GM23338 (cell line): ENCODE results near the gene AHCYL1. TPM values are rescaled to one million over a fixed set of nuclear protein-coding genes. Genes with fewer than 3 reads are reported as not detected.

Experiments used
- ATAC-seq: fragments of 200-7000 bp; cut with Tn5 transposase; 3 replicates; pipeline ENCODE4 v1.9.1; 2020
- DNase-seq: peaks from one replicate; pipeline ENCODE4 v3.0.0-alpha.2; 2015; ENCODE audit warnings: low spot score
- H2AFZ ChIP-seq: fragments of 200-600 bp; sonication (generic); 2 replicates; pipeline ENCODE4 v1.8.0; 2016; ENCODE audit warnings: antibody characterized with exemption, mild to moderate bottlenecking, moderate library complexity
- H3F3A ChIP-seq: fragments of 200-600 bp; sonication (generic); replicated peaks from 2 replicates; pipeline ENCODE4 v1.8.0; 2017; ENCODE audit warnings: antibody characterized with exemption, mixed run types, low read depth
- H3K27ac ChIP-seq: fragments of 200-600 bp; sonication (generic); 2 replicates; pipeline ENCODE4 v1.6.1; 2016; ENCODE audit warnings: low read depth
- H3K27me3 ChIP-seq: fragments of 200-600 bp; sonication (generic); 2 replicates; pipeline ENCODE4 v1.8.0; 2016; ENCODE audit warnings: mild to moderate bottlenecking, mixed run types, moderate library complexity; ENCODE audit not compliant: insufficient read depth
- H3K36me3 ChIP-seq: fragments of 200-600 bp; sonication (generic); 2 replicates; pipeline ENCODE4 v1.8.0; 2016; ENCODE audit warnings: mild to moderate bottlenecking; ENCODE audit not compliant: insufficient read depth
- H3K4me1 ChIP-seq: fragments of 200-600 bp; sonication (generic); 2 replicates; pipeline ENCODE4 v1.8.0; 2016; ENCODE audit warnings: mild to moderate bottlenecking, moderate library complexity; ENCODE audit not compliant: insufficient read depth
- H3K4me2 ChIP-seq: fragments of 200-600 bp; sonication (generic); 2 replicates; pipeline ENCODE4 v1.7.1; 2017; ENCODE audit warnings: mixed run types
- H3K4me3 ChIP-seq: fragments of 200-600 bp; sonication (generic); 2 replicates; pipeline ENCODE4 v1.6.1; 2016; ENCODE audit warnings: mixed run types
- H3K79me2 ChIP-seq: fragments of 200-600 bp; sonication (generic); replicated peaks from 2 replicates; pipeline ENCODE4 v1.8.0; 2017; ENCODE audit warnings: mild to moderate bottlenecking; ENCODE audit not compliant: insufficient read depth
- H3K9me2 ChIP-seq: fragments of 200-600 bp; sonication (generic); 2 replicates; pipeline ENCODE4 v1.8.0; 2017; ENCODE audit not compliant: insufficient read depth
- H4K20me1 ChIP-seq: fragments of 200-600 bp; sonication (generic); replicated peaks from 2 replicates; pipeline ENCODE4 v1.8.0; 2017; ENCODE audit warnings: mild to moderate bottlenecking; ENCODE audit not compliant: insufficient read depth
- H3K27ac Mint-ChIP-seq: 2 replicates; pipeline ENCODE4 v1.8.0; 2020; ENCODE audit warnings: inconsistent platforms, mild to moderate bottlenecking, moderate library complexity, mixed read lengths
- H3K27me3 Mint-ChIP-seq: 3 replicates; pipeline ENCODE4 v1.8.0; 2022; ENCODE audit warnings: low read depth, mild to moderate bottlenecking, moderate library complexity, mixed read lengths, inconsistent platforms; ENCODE audit not compliant: insufficient read depth, poor library complexity
- H3K36me3 Mint-ChIP-seq: 3 replicates; pipeline ENCODE4 v1.8.0; 2021; ENCODE audit warnings: low read depth, mild to moderate bottlenecking, inconsistent platforms, moderate library complexity, mixed read lengths
- H3K4me1 Mint-ChIP-seq: 3 replicates; pipeline ENCODE4 v1.8.0; 2020; ENCODE audit warnings: mild to moderate bottlenecking, inconsistent platforms, mixed read lengths
- H3K4me3 Mint-ChIP-seq: 3 replicates; pipeline ENCODE4 v1.8.0; 2021; ENCODE audit warnings: moderate library complexity, mild to moderate bottlenecking, inconsistent platforms, mixed read lengths
- H3K9me3 Mint-ChIP-seq: 3 replicates; pipeline ENCODE4 v1.8.0; 2020; ENCODE audit warnings: moderate library complexity, mild to moderate bottlenecking, inconsistent platforms, mixed read lengths
- CREB1 ChIP-seq: fragments of 250-450 bp; sonication (Bioruptor Pico); IDR thresholded peaks from 2 replicates; pipeline ENCODE4 v1.5.0; 2020; ENCODE audit warnings: low read depth, mild to moderate bottlenecking, moderate library complexity
- EZH2 ChIP-seq: fragments of 200-600 bp; sonication (generic); IDR thresholded peaks from one replicate; pipeline ENCODE4 v1.8.0; 2017; ENCODE audit warnings: antibody characterized with exemption, mild to moderate bottlenecking, low read depth; ENCODE audit not compliant: unreplicated experiment
- EZH2phosphoT487 ChIP-seq: fragments of 200-600 bp; sonication (generic); IDR thresholded peaks from one replicate; pipeline ENCODE4 v1.8.1; 2018; ENCODE audit warnings: antibody characterized with exemption; ENCODE audit not compliant: unreplicated experiment
- JUNB ChIP-seq: IDR thresholded peaks from one replicate; pipeline ENCODE4 v1.6.1; 2016; ENCODE audit warnings: antibody characterized with exemption; ENCODE audit not compliant: unreplicated experiment
- NANOG ChIP-seq: IDR thresholded peaks from 2 replicates; pipeline ENCODE4 v1.6.1; 2016; ENCODE audit warnings: antibody characterized with exemption, borderline replicate concordance
- POLR2AphosphoS5 ChIP-seq: IDR thresholded peaks from 2 replicates; pipeline ENCODE4 v1.6.1; 2016; ENCODE audit warnings: antibody characterized with exemption, low read depth
- STAT1 ChIP-seq: IDR thresholded peaks from one replicate; pipeline ENCODE4 v1.6.1; 2016; ENCODE audit warnings: antibody characterized with exemption; ENCODE audit not compliant: unreplicated experiment
- ZNF114 ChIP-seq: fragments of 250-450 bp; sonication (Bioruptor Pico); IDR thresholded peaks from 2 replicates; pipeline ENCODE4 v1.5.0; 2020; ENCODE audit warnings: mild to moderate bottlenecking, moderate library complexity
- ZNF331 ChIP-seq: fragments of 250-450 bp; sonication (Bioruptor Pico); IDR thresholded peaks from 2 replicates; pipeline ENCODE4 v1.5.0; 2020; ENCODE audit warnings: low read depth, mild to moderate bottlenecking, moderate library complexity
- polyA plus RNA-seq: library from polyadenylated mRNA; unstranded; fragments of >200 nt; fragmentation: Nextera tagmentation; extraction: Ambion mirVana; gene quantifications from 2 replicates; pipeline ENCODE4 v1.2.1, GENCODE V29; 2016
- total RNA-seq: library from RNA; depleted of rRNA; stranded (reverse); fragments of >200 nt; shearing (Covaris generic); gene quantifications from 2 replicates; pipeline ENCODE4 v1.2.3, GENCODE V29; 2014
- TF ChIP-seq, protein P1 (sequence below): IDR thresholded peaks from one replicate; pipeline ENCODE4 v1.6.1; 2018; ENCODE audit warnings: antibody characterized with exemption; ENCODE audit not compliant: unreplicated experiment
- TF ChIP-seq, protein P2 (sequence below), 2 experiments: fragments of 200-600 bp in 1 of 2; sonication (generic) in 1 of 2; conservative IDR thresholded peaks; 2 replicates each; pipeline versions ENCODE4 v1.5.1 to v1.6.1; 2016 to 2017; ENCODE audit warnings: antibody characterized with exemption in 2 of 2, low read depth in 2 of 2, mild to moderate bottlenecking in 2 of 2, moderate library complexity in 1 of 2

AHCYL1 gene
- total and polyA plus RNA-seq, 2 experiments from 2014 or later: 63.3 to 70.0 TPM

DNA sequence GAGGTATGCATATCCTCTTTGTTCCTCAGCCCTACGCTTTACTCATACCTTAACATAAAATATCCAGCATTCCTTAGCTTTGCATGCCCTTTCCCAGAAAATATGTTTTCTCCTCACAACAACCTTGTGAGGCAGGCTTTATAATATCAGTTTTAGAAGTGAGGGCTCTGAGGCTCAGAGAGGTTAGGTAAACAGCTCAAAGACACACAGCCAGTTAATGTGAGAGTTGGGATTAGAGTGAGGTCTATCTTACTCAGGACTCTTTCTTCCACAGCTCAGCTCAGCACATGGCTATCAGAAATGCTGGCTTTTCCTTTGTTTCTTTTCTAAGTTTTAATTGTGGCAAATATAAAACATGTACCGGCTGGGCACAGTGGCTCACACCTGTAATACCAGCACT lies 46.0 kb upstream of the AHCYL1 start:
- DNase-seq (no peak), ATAC-seq (no peak)
- H3K4me3 ChIP-seq: no peak overlapping the region
- no peak overlapping the region for H3K4me2 ChIP-seq
- Mint-ChIP-seq H3K27me3 (peaks cover 2% of the 10 kb centered on the region), H3K4me1 (no peaks in the 10 kb centered on the region), H3K4me3 (no peak overlapping the region), H3K27ac (no peak overlapping the region), H3K36me3 (peaks cover 9% of the 10 kb centered on the region; the same call in 2 of the 3 replicates), H3K9me3 (peaks cover 26% of the 10 kb centered on the region)
- H4K20me1 ChIP-seq: no peaks in the 10 kb centered on the region
- H3K36me3 ChIP-seq: no peaks in the 10 kb centered on the region; the same call in 1 of the 2 replicates
- H3K27ac ChIP-seq: no peak overlapping the region
- no peak overlapping the region for H2AFZ ChIP-seq
- no peaks in the 10 kb centered on the region for H3K79me2 ChIP-seq
- H3K4me1 ChIP-seq: no peaks in the 10 kb centered on the region
- no peaks in the 10 kb centered on the region for H3K9me2 ChIP-seq
- no peak for TF ChIP-seq POLR2AphosphoS5
- no peak for TF ChIP-seq NANOG
- TF ChIP-seq EZH2phosphoT487: no peak
- no peak for TF ChIP-seq CREB1 (CRISPR knock-in tag)
- no peak for TF ChIP-seq ZNF114 (CRISPR knock-in tag)
- no peaks in the 10 kb centered on the region for H3K27me3 ChIP-seq
- H3F3A ChIP-seq: no peaks in the 10 kb centered on the region

DNA sequence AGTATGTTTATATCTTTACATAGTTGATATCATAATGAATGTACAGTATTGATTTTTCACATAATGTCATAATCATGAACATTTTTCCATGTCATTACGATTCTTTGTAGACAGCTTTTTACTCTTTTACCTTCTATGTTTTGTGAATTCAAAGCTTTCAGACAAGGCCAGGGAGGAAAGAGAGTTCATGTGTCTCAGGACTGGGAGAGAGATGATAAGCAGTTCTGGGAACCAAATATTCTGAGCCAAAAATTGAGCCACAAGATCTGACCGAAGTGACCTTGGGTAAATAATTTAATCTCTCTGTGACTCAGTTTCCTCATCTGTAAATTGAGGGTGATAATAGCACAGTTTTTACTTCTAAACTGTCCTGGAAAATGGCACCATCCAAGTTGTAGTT lies 42.1 kb upstream of the AHCYL1 start:
- Histone ChIP-seq H3F3A (no peaks in the 10 kb centered on the region), H3K27me3 (no peaks in the 10 kb centered on the region), H3K4me1 (no peaks in the 10 kb centered on the region), H3K9me2 (no peaks in the 10 kb centered on the region), H3K79me2 (no peaks in the 10 kb centered on the region), H3K36me3 (no peaks in the 10 kb centered on the region; the same call in 1 of the 2 replicates), H4K20me1 (no peaks in the 10 kb centered on the region), H3K4me2 (no peak overlapping the region), H2AFZ (no peak overlapping the region), H3K27ac (no peak overlapping the region), H3K4me3 (no peak overlapping the region)
- DNase-seq (no peak), ATAC-seq (no peak)
- H3K4me3 Mint-ChIP-seq: no peak overlapping the region
- H3K27me3 Mint-ChIP-seq: peaks cover 6% of the 10 kb centered on the region
- no peaks in the 10 kb centered on the region; the same call in 2 of the 3 replicates for H3K4me1 Mint-ChIP-seq
- H3K36me3 Mint-ChIP-seq: peaks cover 5% of the 10 kb centered on the region; the same call in 1 of the 3 replicates
- no peak overlapping the region for H3K27ac Mint-ChIP-seq
- TF ChIP-seq JUNB (no peak), CREB1 (CRISPR knock-in tag) (no peak), EZH2 (no peak), STAT1 (no peak), POLR2AphosphoS5 (no peak), ZNF331 (CRISPR knock-in tag) (no peak)
- TF ChIP-seq, protein P1, sequence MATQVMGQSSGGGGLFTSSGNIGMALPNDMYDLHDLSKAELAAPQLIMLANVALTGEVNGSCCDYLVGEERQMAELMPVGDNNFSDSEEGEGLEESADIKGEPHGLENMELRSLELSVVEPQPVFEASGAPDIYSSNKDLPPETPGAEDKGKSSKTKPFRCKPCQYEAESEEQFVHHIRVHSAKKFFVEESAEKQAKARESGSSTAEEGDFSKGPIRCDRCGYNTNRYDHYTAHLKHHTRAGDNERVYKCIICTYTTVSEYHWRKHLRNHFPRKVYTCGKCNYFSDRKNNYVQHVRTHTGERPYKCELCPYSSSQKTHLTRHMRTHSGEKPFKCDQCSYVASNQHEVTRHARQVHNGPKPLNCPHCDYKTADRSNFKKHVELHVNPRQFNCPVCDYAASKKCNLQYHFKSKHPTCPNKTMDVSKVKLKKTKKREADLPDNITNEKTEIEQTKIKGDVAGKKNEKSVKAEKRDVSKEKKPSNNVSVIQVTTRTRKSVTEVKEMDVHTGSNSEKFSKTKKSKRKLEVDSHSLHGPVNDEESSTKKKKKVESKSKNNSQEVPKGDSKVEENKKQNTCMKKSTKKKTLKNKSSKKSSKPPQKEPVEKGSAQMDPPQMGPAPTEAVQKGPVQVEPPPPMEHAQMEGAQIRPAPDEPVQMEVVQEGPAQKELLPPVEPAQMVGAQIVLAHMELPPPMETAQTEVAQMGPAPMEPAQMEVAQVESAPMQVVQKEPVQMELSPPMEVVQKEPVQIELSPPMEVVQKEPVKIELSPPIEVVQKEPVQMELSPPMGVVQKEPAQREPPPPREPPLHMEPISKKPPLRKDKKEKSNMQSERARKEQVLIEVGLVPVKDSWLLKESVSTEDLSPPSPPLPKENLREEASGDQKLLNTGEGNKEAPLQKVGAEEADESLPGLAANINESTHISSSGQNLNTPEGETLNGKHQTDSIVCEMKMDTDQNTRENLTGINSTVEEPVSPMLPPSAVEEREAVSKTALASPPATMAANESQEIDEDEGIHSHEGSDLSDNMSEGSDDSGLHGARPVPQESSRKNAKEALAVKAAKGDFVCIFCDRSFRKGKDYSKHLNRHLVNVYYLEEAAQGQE: no peak
- TF ChIP-seq, protein P2, sequence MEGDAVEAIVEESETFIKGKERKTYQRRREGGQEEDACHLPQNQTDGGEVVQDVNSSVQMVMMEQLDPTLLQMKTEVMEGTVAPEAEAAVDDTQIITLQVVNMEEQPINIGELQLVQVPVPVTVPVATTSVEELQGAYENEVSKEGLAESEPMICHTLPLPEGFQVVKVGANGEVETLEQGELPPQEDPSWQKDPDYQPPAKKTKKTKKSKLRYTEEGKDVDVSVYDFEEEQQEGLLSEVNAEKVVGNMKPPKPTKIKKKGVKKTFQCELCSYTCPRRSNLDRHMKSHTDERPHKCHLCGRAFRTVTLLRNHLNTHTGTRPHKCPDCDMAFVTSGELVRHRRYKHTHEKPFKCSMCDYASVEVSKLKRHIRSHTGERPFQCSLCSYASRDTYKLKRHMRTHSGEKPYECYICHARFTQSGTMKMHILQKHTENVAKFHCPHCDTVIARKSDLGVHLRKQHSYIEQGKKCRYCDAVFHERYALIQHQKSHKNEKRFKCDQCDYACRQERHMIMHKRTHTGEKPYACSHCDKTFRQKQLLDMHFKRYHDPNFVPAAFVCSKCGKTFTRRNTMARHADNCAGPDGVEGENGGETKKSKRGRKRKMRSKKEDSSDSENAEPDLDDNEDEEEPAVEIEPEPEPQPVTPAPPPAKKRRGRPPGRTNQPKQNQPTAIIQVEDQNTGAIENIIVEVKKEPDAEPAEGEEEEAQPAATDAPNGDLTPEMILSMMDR (conservative IDR thresholded peaks at IDR 0.05; ENCODE audit: low read depth in 2 of 2): no peak
- H3K9me3 Mint-ChIP-seq: peaks cover 18% of the 10 kb centered on the region; the same call in 2 of the 3 replicates
